DOHH2 (cell line): ENCODE measurements around the gene ETV6.

Source experiments
- EZH2phosphoT487 ChIP-seq: fragments of 200-600 bp; sonication (generic); IDR thresholded peaks from 2 replicates; pipeline ENCODE4 v1.6.1; 2017; ENCODE audit warnings: borderline replicate concordance, mild to moderate bottlenecking, antibody characterized with exemption, low read length, moderate library complexity, mixed read lengths
- TF ChIP-seq, protein P1 (sequence below): fragments of 200-600 bp; sonication (generic); IDR thresholded peaks from one replicate; pipeline ENCODE4 v1.5.1; 2014; ENCODE audit warnings: antibody characterized with exemption, mild to moderate bottlenecking, low read depth, low read length; ENCODE audit not compliant: poor library complexity, severe bottlenecking

DNA sequence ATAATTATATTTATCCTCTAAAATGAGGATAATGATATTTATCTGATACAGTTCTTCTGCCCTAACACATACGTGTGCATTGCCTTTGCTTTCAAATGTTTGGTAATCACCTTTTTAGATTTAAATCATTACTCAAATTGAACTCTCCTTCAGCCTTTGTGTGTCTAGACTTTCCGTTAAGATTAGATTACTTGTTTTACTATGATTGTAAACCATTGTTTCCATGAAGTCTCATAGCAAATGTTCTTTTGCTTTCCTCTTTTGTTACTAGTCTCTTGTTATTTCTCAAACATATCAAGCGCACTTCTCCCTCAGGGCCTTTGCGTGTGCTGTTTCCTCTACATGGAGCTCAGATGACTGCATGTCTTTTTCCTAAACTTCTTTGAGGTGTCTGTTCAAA lies 63.7 kb downstream of the ETV6 start:
- TF ChIP-seq, protein P1, sequence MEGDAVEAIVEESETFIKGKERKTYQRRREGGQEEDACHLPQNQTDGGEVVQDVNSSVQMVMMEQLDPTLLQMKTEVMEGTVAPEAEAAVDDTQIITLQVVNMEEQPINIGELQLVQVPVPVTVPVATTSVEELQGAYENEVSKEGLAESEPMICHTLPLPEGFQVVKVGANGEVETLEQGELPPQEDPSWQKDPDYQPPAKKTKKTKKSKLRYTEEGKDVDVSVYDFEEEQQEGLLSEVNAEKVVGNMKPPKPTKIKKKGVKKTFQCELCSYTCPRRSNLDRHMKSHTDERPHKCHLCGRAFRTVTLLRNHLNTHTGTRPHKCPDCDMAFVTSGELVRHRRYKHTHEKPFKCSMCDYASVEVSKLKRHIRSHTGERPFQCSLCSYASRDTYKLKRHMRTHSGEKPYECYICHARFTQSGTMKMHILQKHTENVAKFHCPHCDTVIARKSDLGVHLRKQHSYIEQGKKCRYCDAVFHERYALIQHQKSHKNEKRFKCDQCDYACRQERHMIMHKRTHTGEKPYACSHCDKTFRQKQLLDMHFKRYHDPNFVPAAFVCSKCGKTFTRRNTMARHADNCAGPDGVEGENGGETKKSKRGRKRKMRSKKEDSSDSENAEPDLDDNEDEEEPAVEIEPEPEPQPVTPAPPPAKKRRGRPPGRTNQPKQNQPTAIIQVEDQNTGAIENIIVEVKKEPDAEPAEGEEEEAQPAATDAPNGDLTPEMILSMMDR: no peak
- no peak for TF ChIP-seq EZH2phosphoT487
